ENCODE results near the gene TLR2.
A peak's percentile ranks its signal among the peaks of the same experiment; 100 is the strongest.
"Not testable (repeated sequence)": the region's sequence is repeated elsewhere in the genome, so short reads cannot be mapped to it uniquely, and the experiment has no call there.

Gene TLR2

DNA sequence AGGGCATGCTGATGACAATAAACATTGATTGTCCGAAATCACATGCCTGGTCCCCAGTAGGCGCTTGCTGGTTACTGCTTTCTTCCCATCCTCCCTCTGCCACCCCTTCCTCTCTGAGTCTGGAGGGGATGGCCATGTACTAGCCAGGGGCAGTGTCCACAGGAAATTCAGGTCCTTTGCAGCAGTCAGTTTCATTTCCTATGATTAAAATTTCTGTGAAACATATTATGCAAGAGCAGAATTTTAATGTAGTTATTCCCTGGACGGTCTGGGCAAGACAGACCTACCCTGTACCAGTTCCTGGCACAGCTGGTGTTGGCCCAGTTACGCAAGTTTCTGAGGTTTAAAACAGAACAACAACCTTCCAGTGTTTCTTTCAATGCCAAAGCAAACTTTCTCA, 28.2 kb upstream of the TLR2 start:
- no peak for DNase-seq (ENCODE audit: extremely low read depth, low read depth)
- TF ChIP-seq, protein P1, sequence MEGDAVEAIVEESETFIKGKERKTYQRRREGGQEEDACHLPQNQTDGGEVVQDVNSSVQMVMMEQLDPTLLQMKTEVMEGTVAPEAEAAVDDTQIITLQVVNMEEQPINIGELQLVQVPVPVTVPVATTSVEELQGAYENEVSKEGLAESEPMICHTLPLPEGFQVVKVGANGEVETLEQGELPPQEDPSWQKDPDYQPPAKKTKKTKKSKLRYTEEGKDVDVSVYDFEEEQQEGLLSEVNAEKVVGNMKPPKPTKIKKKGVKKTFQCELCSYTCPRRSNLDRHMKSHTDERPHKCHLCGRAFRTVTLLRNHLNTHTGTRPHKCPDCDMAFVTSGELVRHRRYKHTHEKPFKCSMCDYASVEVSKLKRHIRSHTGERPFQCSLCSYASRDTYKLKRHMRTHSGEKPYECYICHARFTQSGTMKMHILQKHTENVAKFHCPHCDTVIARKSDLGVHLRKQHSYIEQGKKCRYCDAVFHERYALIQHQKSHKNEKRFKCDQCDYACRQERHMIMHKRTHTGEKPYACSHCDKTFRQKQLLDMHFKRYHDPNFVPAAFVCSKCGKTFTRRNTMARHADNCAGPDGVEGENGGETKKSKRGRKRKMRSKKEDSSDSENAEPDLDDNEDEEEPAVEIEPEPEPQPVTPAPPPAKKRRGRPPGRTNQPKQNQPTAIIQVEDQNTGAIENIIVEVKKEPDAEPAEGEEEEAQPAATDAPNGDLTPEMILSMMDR (IDR thresholded peaks at IDR 0.05; ENCODE audit: low read depth, low read length, missing control alignments), result no peak
- H3K4me3 ChIP-seq (replicated peaks; ENCODE audit: low read depth, low read length), result no peak overlapping the region

DNA sequence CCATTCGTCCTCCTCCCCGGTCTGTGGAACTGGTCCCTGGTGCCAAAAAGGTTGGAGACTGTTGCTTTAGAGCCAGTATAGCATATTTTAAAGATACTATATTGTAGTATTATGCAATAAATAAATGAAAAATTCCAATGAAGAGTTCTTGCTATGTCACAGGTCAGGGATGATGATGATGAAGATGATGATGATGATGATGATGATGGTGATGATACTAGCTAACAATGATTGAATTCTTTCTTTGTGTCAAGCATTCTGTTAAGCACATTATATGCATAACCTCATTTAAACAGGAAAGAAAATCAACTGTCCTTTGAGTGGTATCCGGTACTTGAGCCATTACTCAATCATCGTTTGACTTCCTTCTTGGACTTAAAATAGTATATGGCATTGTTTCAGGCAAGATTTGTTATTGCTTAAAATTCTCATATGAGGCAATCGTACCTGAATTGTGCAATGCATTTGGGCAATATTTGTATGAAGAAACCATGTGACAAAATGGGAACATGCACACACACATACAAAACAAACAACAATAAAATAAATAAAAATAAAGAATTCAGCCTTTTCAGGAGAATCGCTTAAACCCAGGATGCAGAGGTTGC, 22.8 kb upstream of the TLR2 start:
- H3K4me3 ChIP-seq (replicated peaks; ENCODE audit: low read depth, low read length), result no peak overlapping the region
- DNase-seq (ENCODE audit: extremely low read depth, low read depth), result no peak
- TF ChIP-seq, protein P1 (IDR thresholded peaks at IDR 0.05; ENCODE audit: low read depth, low read length, missing control alignments), result no peak

DNA sequence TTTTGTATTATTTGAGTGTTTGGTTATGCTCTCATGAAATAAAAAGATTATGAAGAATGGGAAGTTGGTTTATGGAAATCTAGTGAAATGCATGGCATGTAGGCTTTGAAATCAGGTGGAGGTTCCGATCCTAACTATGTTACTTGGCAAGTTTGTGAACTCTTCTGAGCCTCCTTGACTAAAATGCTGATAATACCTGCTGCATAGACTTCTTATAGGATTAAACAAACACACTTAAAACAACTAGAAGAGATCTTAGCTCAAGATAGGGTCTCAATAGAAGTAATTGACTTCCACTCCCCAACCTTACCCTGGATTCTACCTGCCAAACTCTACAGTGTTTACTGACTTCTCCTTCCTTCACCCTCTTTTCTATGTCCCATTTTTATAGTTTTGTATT, 22.2 kb upstream of the TLR2 start:
- DNase-seq (ENCODE audit: extremely low read depth, low read depth), result no peak
- TF ChIP-seq, protein P1 (IDR thresholded peaks at IDR 0.05; ENCODE audit: low read depth, low read length, missing control alignments), result no peak
- no peak overlapping the region for H3K4me3 ChIP-seq (replicated peaks; ENCODE audit: low read depth, low read length)

DNA sequence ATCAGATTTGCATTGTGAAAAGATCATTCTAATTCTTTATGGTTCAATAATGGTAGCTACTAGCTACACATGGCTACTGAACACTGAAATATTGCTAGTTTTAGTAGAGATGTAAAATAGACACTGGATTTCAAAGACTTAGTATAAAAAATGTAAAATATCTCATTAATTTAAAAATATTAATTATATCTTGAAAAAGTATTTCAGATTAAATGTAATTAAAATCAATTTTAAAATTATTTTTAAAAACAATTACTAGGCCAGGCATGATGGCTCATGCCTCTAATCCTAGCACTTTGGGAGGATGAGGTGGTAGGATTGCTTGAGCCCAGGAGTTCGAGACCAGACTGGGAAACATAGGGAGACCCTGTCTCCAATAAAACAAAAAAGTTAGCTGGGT, 20.4 kb upstream of the TLR2 start:
- DNase-seq (ENCODE audit: extremely low read depth, low read depth), result no peak
- H3K4me3 ChIP-seq (replicated peaks; ENCODE audit: low read depth, low read length), result no peak overlapping the region
- TF ChIP-seq, protein P1 (IDR thresholded peaks at IDR 0.05; ENCODE audit: low read depth, low read length, missing control alignments), result no peak

DNA sequence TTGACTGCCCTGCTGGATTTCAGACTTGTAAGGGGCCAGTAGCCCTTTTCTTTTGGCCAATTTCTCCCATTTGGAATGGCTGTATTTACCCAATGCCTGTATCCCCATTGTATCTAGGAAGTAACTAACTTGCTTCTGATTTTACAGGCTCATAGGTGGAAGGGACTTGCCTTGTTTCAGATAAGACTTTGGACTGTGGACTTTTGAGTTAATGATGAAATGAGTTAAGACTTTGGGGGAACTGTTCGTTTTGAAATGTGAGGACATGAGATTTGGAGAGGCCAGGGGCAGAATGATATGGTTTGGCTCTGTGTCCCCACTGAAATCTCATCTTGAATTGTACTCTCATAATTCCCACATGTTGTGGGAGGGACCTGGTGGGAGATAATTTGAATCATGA, 17.6 kb upstream of the TLR2 start:
- not testable (repeated sequence) for H3K4me3 ChIP-seq (replicated peaks; ENCODE audit: low read depth, low read length); DNase-seq (ENCODE audit: extremely low read depth, low read depth)

DNA sequence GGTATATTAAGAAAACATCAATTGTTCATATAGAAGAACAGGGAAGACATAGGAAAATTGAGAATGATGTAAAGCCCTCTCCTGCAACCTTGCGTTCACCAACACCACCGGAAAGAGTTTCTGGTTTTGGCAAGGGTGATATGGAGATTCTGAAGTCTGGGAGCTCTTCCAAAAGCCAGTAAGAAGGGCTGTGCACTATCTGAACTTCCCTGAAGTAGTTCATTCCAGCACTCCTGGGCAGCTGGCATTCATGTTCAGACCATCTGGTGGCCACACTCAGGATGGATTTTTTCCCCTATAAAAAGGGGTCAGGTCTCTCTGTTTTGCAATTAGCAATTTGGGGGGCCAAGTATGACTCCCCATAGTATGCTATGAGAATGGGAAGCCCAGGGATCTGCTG, 15.4 kb upstream of the TLR2 start:
- TF ChIP-seq, protein P1 (IDR thresholded peaks at IDR 0.05; ENCODE audit: low read depth, low read length, missing control alignments), result no peak
- peak; percentile 41 for DNase-seq (ENCODE audit: extremely low read depth, low read depth)
- H3K4me3 ChIP-seq (replicated peaks; ENCODE audit: low read depth, low read length), result no peak overlapping the region

DNA sequence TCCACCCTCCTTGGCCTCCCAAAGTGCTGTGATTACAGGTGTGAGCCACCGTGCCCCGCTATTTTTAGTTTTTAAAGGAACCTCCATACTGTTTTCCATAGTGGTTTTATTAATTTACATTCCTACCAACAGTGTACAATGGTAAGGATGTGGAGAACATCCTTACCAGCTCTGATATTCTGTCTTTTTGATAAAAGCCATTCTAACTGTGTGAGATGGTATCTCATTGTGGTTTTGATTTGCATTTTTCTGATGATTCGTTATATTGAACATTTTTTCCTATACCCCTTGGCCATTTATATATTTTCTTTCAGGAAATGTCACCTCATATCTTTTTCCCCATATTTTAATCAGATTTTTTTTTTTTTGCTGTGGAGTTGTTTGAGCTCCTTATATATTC, 14.2 kb upstream of the TLR2 start:
- H3K4me3 ChIP-seq (replicated peaks; ENCODE audit: low read depth, low read length), result no peak overlapping the region
- DNase-seq (ENCODE audit: extremely low read depth, low read depth), result no peak
- TF ChIP-seq, protein P1 (IDR thresholded peaks at IDR 0.05; ENCODE audit: low read depth, low read length, missing control alignments), result no peak

Data from HFF-Myc (cell line).